NCI-H2081 treated with DMSO at 0.1 percent for 48 hours (cell line): ENCODE measurements around the gene CORO7.

Experiments used
- DNase-seq: peaks from one replicate; lab custom pipeline; 2025; lab: John Stamatoyannopoulos, UW

CORO7 gene

GRCh38 chr16:4426021-4426684, 9.8 kb upstream of the CORO7 start:
- no peak for DNase-seq

DNA sequence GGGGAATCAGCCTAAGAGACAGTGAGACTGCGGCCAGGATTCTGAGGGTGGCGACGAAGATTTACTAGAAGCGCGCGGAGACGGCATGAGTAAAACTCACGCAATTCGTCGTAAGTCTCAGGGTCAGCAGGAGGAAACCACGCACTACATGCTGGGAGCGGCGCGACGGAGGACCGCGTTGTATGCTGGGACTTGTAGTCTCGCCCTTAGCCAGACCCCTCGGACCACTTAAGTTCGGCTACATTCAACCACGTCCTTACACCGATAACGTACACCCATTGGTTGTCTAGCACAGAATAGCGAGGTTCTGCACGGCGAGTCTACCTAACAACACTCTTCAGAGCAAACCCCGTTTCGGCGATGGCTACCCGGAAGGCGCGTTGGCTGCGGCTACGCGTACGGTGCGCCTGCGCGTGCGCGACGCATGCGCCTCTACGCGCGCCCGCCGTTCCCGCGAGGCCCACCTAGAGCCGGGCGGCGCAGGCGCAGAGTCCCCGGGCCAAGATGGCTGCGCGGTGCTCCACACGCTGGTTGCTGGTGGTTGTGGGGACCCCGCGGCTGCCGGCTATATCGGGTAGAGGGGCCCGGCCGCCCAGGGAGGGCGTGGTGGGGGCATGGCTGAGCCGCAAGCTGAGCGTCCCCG, 9.1 kb upstream of the CORO7 start, which contains the start of gene DNAJA3:
DNAJA3 (plus strand) TSS at position 491 of the 643 bp plus-strand sequence; CDS start at position 505, 14 bp downstream.
- DNase-seq: peak; percentile 79

GRCh38 chr16:4420505-4421105, 4.2 kb upstream of the CORO7 start:
- DNase-seq: no peak

DNA sequence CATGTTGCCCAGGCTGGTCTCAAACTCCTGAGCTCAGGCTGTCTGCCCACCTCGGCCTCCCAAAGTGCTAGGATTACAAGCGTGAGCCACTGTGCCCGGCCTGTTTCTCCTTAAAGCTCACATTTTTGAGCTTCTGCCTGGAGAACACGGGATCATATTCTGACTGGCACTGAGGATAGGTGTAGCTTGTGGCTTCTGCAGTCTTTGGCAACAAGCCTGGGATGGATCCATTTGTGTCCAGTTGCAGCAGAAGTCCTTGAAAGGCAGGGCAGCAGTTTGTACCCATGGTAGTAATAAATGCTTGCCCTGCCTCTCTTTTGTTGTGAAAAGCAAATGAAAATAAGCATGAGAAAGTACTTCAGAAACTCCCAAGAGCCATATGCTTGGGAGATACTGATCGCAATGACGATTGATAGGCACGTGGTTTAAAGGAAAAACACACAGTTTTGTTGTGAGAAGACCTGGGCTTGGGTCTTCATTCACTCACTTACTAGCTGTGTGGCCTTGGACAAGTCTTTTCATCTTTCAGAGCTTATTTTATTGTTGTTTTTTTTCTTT, 3.1 kb upstream of the CORO7 start:
- no peak for DNase-seq

GRCh38 chr16:4415538-4416199, 727 bp downstream of the CORO7 start:
- no peak for DNase-seq

DNA sequence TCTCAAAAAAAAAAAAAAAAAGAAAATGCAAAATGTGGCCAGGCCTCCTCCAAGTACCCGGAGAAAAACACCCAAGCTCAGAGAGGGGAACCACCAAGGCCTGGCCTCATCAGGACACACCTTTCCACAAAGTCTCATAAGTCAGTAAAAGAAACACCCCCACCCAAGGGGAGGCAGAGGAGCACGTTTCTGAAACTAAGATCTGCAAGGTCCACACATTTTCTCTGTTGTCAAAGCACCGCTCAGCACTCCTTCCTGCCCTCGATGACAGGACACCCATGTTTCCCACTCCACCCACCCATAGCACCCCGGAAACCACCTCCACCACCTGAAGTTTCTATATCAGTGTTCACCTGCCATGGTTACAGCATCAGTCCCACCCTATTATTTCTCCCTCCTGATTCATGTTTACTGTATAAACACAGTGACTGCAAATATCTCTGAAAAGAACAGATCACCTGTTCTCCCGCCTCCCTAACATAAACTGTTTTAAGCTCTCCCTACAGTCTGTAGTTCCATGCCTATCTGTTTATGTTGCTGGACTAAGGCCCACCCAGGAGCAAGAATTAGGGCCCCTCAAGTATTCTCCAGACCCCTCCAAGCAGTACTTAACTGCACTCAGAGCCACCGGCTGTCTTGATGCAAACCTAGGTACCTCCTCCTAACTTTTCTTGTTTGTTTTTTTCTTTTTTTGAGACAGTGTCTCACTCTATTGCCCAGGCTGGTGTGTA, 2.0 kb downstream of the CORO7 start:
- DNase-seq: no peak

DNA sequence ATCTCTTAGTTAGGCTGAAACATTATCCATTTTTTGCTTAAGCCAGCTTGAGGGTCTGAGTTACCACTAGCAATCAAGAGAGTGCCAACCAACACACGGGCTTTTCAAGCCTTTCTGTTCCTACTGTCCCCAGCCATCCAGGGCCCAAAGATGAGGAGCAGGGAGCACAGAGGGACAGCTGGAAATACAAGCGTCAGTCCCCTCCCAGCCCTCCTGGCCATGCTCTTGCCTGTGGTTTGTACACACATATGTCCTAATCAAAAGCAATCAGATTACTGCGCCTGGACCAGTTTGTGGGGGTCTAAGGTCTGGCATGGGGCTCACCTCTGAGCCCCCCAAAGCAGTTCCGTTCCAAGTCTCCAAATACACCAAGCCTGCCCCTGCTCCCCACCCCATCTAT, 3.5 kb downstream of the CORO7 start:
- DNase-seq: no peak

GRCh38 chr16:4412159-4412558, 4.2 kb downstream of the CORO7 start:
- DNase-seq: no peak

DNA sequence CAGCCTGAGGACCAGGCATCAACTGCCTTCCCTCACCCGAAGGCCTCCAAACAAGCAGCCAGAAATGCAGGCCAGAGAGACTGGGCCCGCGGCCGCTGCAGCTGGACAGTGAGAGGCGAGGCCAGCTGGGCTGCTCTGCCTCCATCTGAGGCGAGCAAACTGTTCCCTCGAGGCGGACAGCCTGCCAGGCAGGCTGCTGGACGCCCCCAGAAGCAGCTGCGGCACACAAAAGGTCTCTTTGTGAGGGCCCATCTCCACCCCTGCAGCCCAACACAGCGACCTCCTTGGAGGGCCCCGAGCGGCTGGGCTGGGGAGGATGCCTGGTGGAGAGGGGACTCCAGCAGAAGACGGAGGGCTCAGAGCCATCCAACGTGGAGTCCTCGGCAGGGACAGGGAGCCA, 4.7 kb downstream of the CORO7 start:
- DNase-seq: no peak

GRCh38 chr16:4410335-4411075, 5.9 kb downstream of the CORO7 start:
- no peak for DNase-seq

GRCh38 chr16:4409081-4409932, 7.1 kb downstream of the CORO7 start:
- no peak for DNase-seq

GRCh38 chr16:4408323-4408690, 8.1 kb downstream of the CORO7 start:
- no peak for DNase-seq

DNA sequence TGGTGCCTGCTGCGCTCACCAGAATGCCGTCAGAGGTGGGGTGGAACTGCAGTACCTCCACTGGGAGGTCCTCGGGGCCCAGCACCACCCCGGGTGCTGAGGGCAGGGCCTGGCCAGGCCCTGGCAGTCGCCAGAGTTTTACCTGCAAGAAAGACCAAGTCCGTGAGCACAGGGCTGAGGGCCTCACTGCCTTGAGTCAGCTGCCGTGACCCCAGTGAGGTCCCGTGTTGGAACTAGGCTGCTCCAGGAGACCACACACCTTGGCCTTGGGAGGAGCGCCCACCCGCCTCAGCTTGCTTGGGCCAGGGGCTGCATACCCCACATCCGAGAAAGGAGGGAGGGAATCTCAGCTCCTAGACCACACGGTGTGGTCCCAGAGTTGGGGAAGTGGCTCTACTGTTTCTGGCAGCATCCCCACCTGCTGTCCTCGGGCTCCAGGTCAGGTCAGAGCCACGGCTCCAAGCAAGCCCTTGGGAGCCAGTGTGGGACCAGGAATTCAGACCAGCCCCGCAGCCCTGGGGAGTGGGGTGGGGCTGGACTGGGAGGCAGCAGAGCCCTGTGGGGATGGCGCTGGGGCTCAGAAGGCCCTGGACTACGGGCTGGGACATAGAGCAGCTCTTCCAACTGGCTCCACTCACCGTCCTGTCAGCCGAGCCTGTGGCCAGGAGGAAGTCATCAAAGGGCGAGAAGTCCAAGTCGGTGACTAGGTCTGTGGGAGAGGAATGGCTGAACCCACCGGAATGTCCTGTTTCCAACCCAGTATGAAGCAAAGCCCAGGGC, 8.7 kb downstream of the CORO7 start:
- no peak for DNase-seq

GRCh38 chr16:4404967-4405696, 11.3 kb downstream of the CORO7 start:
- DNase-seq: no peak

- DNase-seq: no peak
These were observed 12.0 kb downstream of the CORO7 start for GRCh38 chr16:4404247-4404966.

- no peak for DNase-seq
These were observed 13.1 kb downstream of the CORO7 start for GRCh38 chr16:4403133-4403949.

DNA sequence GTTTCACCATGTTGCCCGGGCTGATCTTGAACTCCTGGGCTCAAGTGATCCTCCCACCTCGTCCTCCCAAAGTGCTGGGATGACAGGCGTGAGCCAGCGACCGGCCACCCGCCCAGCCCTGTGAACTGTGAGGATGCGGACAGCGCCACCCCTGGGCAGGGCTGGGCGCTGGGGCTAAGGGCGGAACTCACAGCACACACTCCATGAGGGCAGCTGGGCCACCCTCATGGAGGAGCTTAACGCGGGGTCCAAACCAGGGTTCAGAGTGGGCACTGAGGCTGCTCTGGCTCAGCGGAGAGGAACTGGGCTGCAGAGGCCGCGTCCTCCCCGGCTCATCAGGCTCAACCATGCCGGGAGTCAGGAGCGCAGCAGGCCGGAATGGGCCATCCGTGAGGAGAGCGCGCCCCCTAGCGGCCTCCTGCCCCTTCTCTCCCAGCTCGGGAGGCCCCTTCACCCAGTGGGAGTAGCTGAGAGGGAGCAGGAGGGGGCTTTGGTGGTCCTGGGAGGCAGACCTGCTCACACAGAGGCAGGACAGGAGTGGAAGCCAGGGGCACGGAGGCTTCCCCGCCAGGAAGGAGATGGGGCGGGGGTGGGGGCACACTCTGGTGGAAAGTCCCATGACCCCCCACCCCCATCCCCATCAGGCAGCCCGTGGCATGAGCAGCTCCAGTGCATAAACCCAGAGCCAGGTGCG, 13.8 kb downstream of the CORO7 start:
- DNase-seq: no peak
